GM23338 (cell line): Measurements from ENCODE around the gene CDKL4.

Experiments
- POLR2AphosphoS5 ChIP-seq: IDR thresholded peaks from 2 replicates; pipeline ENCODE4 v1.6.1; 2016; ENCODE audit warnings: antibody characterized with exemption, low read depth
- TF ChIP-seq, protein P1 (sequence below), 2 experiments: fragments of 200-600 bp in 1 of 2; sonication (generic) in 1 of 2; conservative IDR thresholded peaks; 2 replicates each; pipeline versions ENCODE4 v1.5.1 to v1.6.1; 2016 to 2017; ENCODE audit warnings: antibody characterized with exemption in 2 of 2, low read depth in 2 of 2, mild to moderate bottlenecking in 2 of 2, moderate library complexity in 1 of 2

- TF ChIP-seq, protein P1, sequence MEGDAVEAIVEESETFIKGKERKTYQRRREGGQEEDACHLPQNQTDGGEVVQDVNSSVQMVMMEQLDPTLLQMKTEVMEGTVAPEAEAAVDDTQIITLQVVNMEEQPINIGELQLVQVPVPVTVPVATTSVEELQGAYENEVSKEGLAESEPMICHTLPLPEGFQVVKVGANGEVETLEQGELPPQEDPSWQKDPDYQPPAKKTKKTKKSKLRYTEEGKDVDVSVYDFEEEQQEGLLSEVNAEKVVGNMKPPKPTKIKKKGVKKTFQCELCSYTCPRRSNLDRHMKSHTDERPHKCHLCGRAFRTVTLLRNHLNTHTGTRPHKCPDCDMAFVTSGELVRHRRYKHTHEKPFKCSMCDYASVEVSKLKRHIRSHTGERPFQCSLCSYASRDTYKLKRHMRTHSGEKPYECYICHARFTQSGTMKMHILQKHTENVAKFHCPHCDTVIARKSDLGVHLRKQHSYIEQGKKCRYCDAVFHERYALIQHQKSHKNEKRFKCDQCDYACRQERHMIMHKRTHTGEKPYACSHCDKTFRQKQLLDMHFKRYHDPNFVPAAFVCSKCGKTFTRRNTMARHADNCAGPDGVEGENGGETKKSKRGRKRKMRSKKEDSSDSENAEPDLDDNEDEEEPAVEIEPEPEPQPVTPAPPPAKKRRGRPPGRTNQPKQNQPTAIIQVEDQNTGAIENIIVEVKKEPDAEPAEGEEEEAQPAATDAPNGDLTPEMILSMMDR (conservative IDR thresholded peaks at IDR 0.05; ENCODE audit: low read depth in 2 of 2): peak; percentile 91 to 98
- no peak for TF ChIP-seq POLR2AphosphoS5
Measured at GRCh38 chr2:39227628-39228412, 15.9 kb downstream of the CDKL4 start.
